ENCODE results near the gene DFFA.

- no peak for TF ChIP-seq POLR2A (IDR thresholded peaks at IDR 0.05; ENCODE audit: low read depth, low read length)
- no peak for TF ChIP-seq TAF1 (IDR thresholded peaks at IDR 0.05; ENCODE audit: borderline replicate concordance, low read depth, low read length)
Observed at GRCh38 chr1:10520497-10520896, 48.2 kb upstream of the DFFA start.

Measured in GM12892 (cell line).